Measurements from ENCODE around the gene HNF1B. TPM values are rescaled to one million over a fixed set of nuclear protein-coding genes. Genes with fewer than 3 reads are reported as not detected.

HNF1B gene
- total RNA-seq, 1 donor = not detected

GRCh38 chr17:37761961-37762360, 17.1 kb upstream of the HNF1B start:
- Histone ChIP-seq H3K4me2 (ENCODE audit: insufficient read depth, low read length) (no peak overlapping the region), H3K4me1 (ENCODE audit: insufficient read depth, low read length) (no peaks in the 10 kb centered on the region), H3K79me2 (ENCODE audit: insufficient read depth, low read length) (no peaks in the 10 kb centered on the region), H3K4me3 (ENCODE audit: insufficient read depth, low read length) (no peak overlapping the region), H3K27me3 (ENCODE audit: insufficient read depth, low read length) (peaks cover 36% of the 10 kb centered on the region), H3K27ac (ENCODE audit: low read depth, low read length) (no peak overlapping the region), H3K9me3 (ENCODE audit: low read depth, low read length) (no peaks in the 10 kb centered on the region), H4K20me1 (ENCODE audit: insufficient read depth, low read length) (no peaks in the 10 kb centered on the region), H2AFZ (ENCODE audit: low read length) (no peak overlapping the region), H3K36me3 (ENCODE audit: insufficient read depth, low read length) (no peaks in the 10 kb centered on the region)
- no peak for TF ChIP-seq CTCF (IDR thresholded peaks at IDR 0.05; ENCODE audit: extremely low read depth, low read depth, low read length)
- DNase-seq (ENCODE audit: insufficient read length, low spot score, missing footprints) = no peak

- no peak for TF ChIP-seq CTCF (IDR thresholded peaks at IDR 0.05; ENCODE audit: extremely low read depth, low read depth, low read length)
- Histone ChIP-seq H3K79me2 (ENCODE audit: insufficient read depth, low read length) (no peaks in the 10 kb centered on the region), H3K4me2 (ENCODE audit: insufficient read depth, low read length) (no peak overlapping the region), H3K9me3 (ENCODE audit: low read depth, low read length) (no peaks in the 10 kb centered on the region), H4K20me1 (ENCODE audit: insufficient read depth, low read length) (no peaks in the 10 kb centered on the region), H3K4me1 (ENCODE audit: insufficient read depth, low read length) (no peaks in the 10 kb centered on the region), H3K36me3 (ENCODE audit: insufficient read depth, low read length) (no peaks in the 10 kb centered on the region), H2AFZ (ENCODE audit: low read length) (no peak overlapping the region), H3K27me3 (ENCODE audit: insufficient read depth, low read length) (peaks cover 36% of the 10 kb centered on the region), H3K27ac (ENCODE audit: low read depth, low read length) (no peak overlapping the region), H3K4me3 (ENCODE audit: insufficient read depth, low read length) (no peak overlapping the region)
- no peak for DNase-seq (ENCODE audit: insufficient read length, low spot score, missing footprints)
These were observed 16.2 kb upstream of the HNF1B start for GRCh38 chr17:37761059-37761458.

GRCh38 chr17:37759014-37759637, 14.3 kb upstream of the HNF1B start:
- Histone ChIP-seq H2AFZ (ENCODE audit: low read length) (no peak overlapping the region), H3K4me1 (ENCODE audit: insufficient read depth, low read length) (no peaks in the 10 kb centered on the region), H3K4me2 (ENCODE audit: insufficient read depth, low read length) (no peak overlapping the region), H3K79me2 (ENCODE audit: insufficient read depth, low read length) (no peaks in the 10 kb centered on the region), H3K27ac (ENCODE audit: low read depth, low read length) (no peak overlapping the region), H3K4me3 (ENCODE audit: insufficient read depth, low read length) (no peak overlapping the region), H3K36me3 (ENCODE audit: insufficient read depth, low read length) (no peaks in the 10 kb centered on the region), H4K20me1 (ENCODE audit: insufficient read depth, low read length) (no peaks in the 10 kb centered on the region), H3K27me3 (ENCODE audit: insufficient read depth, low read length) (peaks cover 17% of the 10 kb centered on the region), H3K9me3 (ENCODE audit: low read depth, low read length) (no peaks in the 10 kb centered on the region)
- TF ChIP-seq CTCF (IDR thresholded peaks at IDR 0.05; ENCODE audit: extremely low read depth, low read depth, low read length) = no peak
- no peak for DNase-seq (ENCODE audit: insufficient read length, low spot score, missing footprints)

- H3K4me1 ChIP-seq (ENCODE audit: insufficient read depth, low read length) = peaks cover 6% of the 10 kb centered on the region
- no peak for DNase-seq (ENCODE audit: insufficient read length, low spot score, missing footprints)
- H2AFZ ChIP-seq (ENCODE audit: low read length) = no peak overlapping the region
- H3K4me2 ChIP-seq (ENCODE audit: insufficient read depth, low read length) = no peak overlapping the region
- H3K27me3 ChIP-seq (ENCODE audit: insufficient read depth, low read length) = peaks cover 9% of the 10 kb centered on the region
- H3K9me3 ChIP-seq (ENCODE audit: low read depth, low read length) = no peaks in the 10 kb centered on the region
- H3K27ac ChIP-seq (ENCODE audit: low read depth, low read length) = no peak overlapping the region
- H4K20me1 ChIP-seq (ENCODE audit: insufficient read depth, low read length) = no peaks in the 10 kb centered on the region
- no peak for TF ChIP-seq CTCF (IDR thresholded peaks at IDR 0.05; ENCODE audit: extremely low read depth, low read depth, low read length)
- H3K79me2 ChIP-seq (ENCODE audit: insufficient read depth, low read length) = no peaks in the 10 kb centered on the region
- H3K4me3 ChIP-seq (ENCODE audit: insufficient read depth, low read length) = no peak overlapping the region
- no peaks in the 10 kb centered on the region for H3K36me3 ChIP-seq (ENCODE audit: insufficient read depth, low read length)
These were observed 11.2 kb upstream of the HNF1B start for GRCh38 chr17:37756051-37756450.

Data from osteoblast (primary cell).